Neural progenitor cell (in vitro differentiated cells): Measurements from ENCODE around the gene ITSN1.

ENCODE experiments used
- EZH2 ChIP-seq: fragments of 200-600 bp; sonication (generic); IDR thresholded peaks from 2 replicates; pipeline ENCODE4 v1.6.1; 2017; ENCODE audit warnings: antibody characterized with exemption, mild to moderate bottlenecking, moderate library complexity
- EZH2phosphoT487 ChIP-seq: fragments of 200-600 bp; sonication (generic); IDR thresholded peaks from 2 replicates; pipeline ENCODE4 v1.6.1; 2017; ENCODE audit warnings: antibody characterized with exemption
- TF ChIP-seq, protein P1 (sequence below): fragments of 200-600 bp; sonication (generic); IDR thresholded peaks from 2 replicates; pipeline ENCODE4 v1.5.1; 2017; ENCODE audit warnings: antibody characterized with exemption, mild to moderate bottlenecking

- TF ChIP-seq, protein P1, sequence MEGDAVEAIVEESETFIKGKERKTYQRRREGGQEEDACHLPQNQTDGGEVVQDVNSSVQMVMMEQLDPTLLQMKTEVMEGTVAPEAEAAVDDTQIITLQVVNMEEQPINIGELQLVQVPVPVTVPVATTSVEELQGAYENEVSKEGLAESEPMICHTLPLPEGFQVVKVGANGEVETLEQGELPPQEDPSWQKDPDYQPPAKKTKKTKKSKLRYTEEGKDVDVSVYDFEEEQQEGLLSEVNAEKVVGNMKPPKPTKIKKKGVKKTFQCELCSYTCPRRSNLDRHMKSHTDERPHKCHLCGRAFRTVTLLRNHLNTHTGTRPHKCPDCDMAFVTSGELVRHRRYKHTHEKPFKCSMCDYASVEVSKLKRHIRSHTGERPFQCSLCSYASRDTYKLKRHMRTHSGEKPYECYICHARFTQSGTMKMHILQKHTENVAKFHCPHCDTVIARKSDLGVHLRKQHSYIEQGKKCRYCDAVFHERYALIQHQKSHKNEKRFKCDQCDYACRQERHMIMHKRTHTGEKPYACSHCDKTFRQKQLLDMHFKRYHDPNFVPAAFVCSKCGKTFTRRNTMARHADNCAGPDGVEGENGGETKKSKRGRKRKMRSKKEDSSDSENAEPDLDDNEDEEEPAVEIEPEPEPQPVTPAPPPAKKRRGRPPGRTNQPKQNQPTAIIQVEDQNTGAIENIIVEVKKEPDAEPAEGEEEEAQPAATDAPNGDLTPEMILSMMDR, result no peak
- TF ChIP-seq EZH2phosphoT487 (no peak), EZH2 (no peak)
These were observed 266.5 kb downstream of the ITSN1 start for GRCh38 chr21:33908760-33909159.
